NCI-H82 treated with DMSO at 0.1 percent for 48 hours (cell line): Measurements from ENCODE around the gene PLA2G12B.
"Not testable (repeated sequence)": the region's sequence is repeated elsewhere in the genome, so short reads cannot be mapped to it uniquely, and the experiment has no call there.

ENCODE experiments used
- DNase-seq: peaks from one replicate; lab custom pipeline; 2025; ENCODE audit not compliant: unreplicated experiment; lab: John Stamatoyannopoulos, UW

PLA2G12B gene

DNA sequence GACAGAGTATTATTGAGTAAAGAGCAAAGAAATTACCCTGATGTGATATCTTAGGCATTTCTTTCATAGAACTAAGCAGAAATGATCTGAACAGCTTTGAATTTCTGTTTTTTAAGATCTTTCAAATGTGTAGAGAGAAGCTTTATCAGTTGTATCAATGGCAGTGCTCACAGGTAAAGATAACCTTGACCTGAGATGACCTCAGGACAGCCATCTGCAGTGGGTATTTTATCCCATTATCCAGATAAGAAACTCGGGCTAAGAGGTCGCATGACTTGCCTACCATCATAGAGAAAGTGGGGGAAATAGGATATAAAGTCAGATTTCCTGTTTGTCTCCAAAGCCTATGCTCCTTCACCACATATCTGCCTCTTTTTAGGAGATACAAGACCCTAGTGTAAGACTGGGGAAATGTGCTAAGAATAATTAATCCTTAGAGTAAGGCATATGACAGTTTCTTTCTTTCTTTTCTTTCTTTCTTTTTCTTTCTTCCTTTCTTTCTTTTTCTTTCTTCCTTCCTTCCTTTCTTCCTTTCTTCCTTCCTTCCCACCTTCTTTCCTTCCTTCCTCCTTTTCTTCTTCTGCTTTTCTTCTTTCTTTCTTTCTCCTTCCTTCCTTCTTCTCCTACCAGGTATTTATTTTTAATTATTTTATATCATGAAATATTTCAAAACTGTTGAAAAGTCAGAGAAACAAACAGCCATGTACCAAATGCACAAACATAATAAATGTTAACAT is 10.9 kb downstream of the PLA2G12B start:
- DNase-seq: no peak

DNA sequence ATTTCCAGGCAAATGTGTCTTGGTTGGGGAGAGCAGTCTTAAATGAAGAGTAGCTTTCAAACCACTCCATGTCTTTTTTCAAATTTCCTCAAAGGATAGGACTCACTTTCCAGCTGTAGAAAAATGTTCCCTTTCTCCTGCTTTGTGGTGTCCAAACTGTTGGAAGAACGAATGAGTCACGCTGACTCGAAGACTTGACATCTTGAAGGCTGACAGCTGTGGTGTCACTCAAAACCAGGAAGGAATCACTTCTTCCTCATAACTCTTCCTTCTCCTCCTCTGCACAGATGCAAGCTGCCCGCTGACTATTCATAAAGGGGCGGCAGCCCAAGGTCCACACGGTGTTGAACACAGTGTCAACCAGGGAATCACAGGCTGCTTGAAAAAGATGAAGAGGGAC is 19.2 kb downstream of the PLA2G12B start:
- DNase-seq: no peak

DNA sequence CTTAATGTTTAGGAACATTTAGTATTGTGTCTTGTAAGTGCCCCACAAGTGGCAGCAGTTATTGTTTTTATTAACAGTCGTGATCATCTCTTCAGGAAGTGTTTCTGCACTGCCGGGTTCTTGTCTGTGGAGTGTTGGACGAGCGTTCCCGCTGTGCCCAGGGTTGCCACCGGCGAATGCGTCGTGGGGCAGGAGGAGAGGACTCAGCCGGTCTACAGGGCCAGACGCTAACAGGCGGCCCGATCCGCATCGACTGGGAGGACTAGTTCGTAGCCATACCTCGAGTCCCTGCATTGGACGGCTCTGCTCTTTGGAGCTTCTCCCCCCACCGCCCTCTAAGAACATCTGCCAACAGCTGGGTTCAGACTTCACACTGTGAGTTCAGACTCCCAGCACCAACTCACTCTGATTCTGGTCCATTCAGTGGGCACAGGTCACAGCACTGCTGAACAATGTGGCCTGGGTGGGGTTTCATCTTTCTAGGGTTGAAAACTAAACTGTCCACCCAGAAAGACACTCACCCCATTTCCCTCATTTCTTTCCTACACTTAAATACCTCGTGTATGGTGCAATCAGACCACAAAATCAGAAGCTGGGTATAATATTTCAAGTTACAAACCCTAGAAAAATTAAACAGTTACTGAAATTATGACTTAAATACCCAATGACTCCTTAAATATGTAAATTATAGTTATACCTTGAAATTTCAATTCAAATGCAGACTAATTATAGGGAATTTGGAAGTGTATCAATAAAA is 22.2 kb downstream of the PLA2G12B start:
- DNase-seq: no peak

DNA sequence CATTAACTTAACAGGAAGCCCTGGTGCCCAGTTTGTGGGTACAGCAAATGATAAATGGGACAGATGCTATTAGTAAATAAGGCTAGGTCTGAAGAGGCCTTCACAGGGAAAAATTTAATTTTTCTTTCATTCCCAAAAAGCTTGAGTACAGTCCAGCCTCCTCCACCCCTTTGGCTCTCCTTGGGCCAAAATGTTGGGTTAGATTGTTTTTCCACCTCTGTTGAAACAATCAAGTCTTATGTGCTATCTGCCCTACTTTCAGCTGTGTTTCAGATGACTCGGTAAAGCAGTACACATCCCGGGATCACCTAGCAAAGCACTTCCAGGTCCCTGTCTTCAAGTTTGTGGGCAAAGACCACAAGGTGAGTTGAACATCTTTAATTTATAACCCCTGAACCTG is 24.3 kb downstream of the PLA2G12B start:
- no peak for DNase-seq

DNA sequence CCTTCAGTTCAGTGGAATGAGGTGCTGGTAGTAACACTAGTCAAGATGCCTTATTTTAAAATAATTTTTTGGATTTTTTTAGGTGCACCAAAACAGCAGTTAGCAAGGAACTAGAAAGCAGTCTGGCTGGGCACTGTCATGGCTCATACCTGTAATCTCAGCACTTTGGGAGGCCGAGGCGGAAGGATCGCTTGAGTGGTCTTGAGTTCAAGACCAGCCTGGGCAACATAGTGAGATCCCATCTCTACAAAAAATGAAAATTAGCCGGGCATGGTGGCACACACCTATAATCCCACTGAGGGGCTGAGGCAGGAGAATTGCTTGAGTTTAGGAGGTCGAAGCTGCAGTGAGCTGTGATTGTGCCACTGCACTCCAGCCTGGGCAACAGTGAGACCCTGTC is 25.8 kb downstream of the PLA2G12B start:
- no peak for DNase-seq

DNA sequence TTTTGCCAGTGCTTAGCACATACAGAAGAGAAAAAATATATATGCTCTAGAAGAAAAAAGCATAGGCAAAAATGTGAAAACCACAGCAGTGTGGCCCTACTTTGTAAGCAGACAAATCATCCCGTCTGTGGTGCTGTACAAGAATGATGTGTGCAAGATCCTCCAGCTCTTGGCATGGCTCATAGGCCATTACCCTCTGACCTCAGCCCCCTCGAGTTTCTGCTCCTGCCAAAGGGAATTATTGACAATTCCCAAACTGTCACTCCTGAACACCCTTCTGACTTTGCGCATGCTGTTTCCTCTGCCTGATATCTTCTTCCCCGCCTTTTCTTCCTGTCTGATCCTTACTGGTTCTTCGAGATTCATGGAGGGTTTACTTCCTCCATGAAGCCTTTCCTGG is 27.1 kb downstream of the PLA2G12B start:
- DNase-seq: no peak

DNA sequence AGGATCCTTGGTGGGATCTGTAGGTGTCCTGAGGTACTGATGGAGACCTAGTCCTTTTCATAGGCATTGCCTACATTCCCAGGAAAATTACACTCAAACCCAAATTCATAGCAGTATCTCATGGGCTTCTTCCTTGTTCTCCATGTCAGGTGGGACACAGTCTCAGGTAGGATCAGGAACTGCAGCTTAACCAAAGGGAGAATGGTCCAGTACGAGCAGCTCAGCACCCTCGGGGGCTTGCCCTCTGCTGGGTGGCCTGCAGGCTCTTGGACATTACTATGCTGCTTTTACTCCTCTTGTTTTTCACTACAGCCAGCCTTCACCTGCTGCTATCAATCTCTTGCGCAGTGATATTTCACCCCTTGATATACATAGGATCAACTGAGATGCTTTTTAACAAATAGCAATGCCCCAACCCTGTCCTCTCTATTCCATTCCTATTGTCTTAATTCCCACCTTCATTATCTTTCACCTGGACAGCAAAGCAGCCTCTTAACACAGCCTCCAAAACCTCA is 28.6 kb downstream of the PLA2G12B start:
- no peak for DNase-seq

DNA sequence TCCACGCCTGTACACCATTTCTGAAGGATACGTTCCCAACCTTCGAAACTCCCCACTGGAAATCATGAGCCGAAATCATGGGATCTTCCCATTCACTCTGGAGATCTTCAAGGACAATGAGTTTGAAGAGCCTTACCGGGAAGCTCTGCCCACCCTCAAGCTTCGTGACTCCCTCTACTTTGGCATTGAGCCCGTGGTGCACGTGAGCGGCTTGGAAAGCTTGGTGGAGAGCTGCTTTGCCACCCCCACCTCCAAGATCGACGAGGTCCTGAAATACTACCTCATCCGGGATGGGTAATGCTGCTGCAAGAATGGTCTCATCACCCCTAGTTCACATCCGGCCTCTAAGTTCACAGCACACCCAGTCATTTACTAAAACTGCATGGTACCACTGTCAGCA is 30.3 kb downstream of the PLA2G12B start:
- DNase-seq: no peak

DNA sequence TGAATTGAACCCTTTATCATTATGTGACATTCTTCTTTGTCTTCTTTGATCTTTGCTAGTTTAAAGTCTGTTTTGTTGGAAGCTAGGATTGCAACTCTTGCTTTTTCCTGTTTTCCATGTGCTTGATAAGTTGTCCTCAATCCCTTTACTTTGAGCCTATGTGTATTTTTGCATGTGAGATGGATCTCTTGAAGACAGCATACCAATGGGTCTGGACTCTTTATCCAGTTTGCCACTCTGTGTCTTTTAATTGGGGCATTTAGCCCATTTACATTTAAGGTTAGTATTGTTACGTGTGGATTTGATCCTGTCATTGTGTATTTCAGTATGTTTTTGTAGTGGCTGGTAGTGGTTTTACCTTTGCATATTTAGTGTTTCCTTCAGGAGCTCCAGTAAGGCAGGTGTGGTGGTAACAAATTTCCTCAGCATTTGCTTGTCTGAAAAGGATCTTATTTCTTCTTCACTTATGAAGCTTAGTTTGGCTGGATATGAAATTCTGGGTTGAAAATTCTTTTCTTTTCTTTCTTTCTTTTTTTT is 33.4 kb downstream of the PLA2G12B start:
- DNase-seq: not testable (repeated sequence)

DNA sequence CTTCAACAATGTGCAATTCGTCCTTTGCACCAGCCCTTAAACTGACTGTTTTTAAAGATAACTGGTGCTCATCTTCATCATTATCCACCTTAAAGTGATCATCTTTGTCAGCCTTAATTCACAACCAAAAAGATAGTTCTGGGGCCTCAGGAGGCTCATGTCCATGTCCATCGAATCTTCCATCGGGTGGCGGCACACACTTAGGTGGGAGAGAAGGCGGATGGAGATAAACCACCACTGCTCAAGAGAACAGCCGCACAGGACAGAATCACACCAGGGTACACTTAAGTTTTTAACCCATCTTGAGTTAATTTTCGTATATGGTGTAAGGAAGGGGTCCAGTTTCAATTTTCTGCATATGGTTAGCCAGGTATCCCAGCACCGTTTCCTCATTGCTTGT is 36.3 kb downstream of the PLA2G12B start:
- DNase-seq: no peak

DNA sequence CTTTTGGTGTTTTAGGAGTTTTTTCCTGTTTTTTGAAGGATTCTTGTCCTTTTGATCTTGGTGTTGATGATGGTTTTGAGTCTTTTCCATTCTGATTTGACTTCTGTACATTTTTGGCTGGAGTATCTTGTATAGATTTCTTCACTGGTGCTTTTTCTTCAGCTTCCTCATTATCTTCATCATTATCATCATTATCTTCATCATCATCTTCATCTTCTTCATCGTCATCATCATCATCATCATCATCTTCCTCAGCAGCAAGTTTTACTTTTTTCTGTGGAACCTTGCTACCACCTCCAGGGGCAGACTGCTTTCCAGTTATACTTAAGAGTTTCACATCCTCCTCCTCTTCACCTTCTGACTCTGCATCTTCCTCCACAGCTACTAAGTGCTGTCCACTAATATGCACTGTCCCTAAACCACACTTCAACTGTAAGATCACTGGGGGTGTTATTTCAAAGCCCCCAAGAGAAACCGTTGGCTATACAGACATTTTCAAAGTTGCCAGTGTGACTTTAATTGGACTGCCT is 36.7 kb downstream of the PLA2G12B start:
- DNase-seq: not testable (repeated sequence)

DNA sequence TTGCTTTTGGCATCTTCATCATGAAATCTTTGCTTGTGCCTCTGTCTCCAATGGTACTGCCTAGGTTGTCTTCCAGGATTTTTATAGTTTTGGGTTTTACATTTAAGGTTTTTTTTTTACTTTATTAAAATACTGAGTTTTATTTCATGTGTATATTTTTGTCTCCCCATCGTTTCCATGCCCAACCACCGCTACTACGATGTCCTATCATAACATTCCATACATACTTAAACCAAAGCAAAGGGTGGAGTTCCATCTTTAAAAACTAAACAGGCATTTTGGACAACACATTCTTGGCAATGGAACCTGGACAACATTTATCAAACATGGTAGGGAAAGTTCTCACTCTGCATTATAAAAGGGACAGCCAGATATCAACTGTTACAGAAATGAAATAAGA is 37.4 kb downstream of the PLA2G12B start:
- DNase-seq: not testable (repeated sequence)

DNA sequence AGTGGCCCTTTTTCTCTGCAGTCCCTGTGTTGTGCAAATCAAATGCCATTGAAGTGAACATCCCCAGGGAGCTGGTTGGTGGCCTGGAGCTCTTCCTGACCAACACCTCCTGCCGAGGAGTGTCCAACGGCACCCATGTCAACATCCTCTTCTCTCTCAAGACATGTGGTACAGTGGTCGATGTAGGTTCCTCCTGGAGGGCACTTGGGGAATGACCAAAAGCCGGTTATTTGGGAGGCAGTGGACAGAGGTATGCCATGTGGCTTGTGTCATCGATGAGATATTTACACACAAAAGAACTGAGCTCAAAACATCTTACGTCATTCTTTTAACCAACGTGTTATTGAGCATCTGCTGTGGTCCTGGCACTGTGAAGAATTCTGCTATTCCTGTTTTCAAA is 41.3 kb downstream of the PLA2G12B start:
- no peak for DNase-seq

DNA sequence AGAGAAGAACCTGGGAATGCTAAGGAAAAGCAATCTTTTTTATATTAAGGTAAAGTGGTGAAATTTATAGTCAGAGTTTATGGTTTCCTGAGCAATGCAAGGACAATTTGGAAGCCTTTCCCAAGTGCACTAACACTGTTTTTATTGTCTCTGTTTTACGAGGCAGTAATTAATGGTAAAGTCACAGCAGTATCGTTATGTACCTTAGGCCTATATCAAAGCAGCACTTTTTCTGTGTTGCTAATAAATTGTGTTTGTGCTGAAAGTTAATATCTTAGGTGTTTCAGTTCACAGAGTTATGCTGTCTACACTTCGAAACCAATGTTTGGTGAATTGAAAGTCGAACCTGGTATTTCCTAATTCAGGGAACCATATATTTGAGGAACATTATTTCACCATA is 41.9 kb downstream of the PLA2G12B start:
- no peak for DNase-seq

DNA sequence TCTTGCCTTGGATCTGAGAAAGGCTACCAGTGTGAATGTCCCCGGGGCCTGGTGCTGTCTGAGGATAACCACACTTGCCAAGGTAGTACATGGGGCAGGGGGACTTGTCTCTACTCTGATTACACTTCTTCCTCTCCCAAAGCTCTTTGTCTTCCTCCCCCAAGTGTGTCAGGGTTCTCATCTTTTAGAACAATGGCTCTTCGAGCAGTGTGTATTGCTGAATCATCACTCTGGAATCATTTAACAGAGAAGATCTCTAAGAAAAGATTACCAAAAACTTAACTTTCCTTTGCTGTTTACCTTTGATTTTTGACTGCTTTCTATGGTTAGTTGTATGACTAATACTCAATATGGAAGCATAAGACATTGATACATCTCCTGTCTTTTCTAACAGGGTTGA is 42.8 kb downstream of the PLA2G12B start:
- no peak for DNase-seq

DNA sequence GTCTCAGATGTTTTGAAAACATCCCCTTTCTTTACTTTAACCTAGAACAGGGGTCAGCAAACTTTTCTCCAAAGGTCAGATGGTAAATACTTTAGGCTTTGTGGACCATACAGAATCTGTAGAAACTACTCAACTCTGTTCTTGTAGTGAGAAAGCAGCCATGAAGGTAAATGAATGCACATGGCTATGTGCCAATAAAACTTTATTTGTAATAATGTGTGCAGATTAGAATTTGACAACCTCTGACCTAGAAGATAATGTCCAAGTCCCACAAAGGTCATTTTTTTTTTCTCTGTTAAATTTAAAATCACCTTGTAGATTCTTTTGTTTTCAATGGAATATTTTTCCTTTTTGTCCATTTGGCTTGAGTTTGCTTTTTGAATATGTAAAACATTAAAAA is 43.9 kb downstream of the PLA2G12B start:
- no peak for DNase-seq

DNA sequence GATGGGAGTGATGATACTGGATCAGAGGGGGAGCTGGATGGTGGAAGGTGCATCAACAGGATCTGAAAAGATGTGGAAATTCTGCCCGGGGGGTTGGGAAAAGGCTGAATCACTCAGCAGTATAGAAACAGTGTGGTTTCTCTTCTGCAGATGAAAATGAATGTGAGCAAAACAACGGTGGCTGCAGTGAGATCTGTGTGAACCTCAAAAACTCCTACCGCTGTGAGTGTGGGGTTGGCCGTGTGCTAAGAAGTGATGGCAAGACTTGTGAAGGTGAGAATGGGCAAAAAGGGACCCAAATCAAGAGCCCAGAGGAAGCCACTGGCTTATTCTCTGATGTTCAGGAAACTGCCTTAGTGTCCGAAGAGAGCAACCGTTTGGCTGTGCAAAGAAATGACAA is 48.2 kb downstream of the PLA2G12B start:
- no peak for DNase-seq

DNA sequence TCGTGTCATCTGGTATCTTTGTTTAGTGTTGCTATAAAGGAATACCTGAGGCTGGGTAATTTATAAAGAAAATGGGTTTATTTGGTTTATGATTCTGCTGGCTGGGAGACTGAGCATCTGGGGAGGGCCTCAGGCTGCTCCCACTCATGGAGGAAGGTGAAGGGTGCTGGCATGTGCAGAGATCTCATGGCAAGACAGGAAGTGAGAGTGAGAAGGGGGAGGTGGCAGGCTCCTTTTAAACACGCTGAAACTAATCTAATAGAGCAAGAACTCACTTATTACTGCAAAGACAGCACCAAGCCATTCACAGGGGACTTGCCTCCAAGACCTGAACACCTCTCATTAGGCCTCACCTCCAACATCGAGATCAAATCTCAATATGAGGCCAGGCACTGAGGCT is 49.8 kb downstream of the PLA2G12B start:
- no peak for DNase-seq

DNA sequence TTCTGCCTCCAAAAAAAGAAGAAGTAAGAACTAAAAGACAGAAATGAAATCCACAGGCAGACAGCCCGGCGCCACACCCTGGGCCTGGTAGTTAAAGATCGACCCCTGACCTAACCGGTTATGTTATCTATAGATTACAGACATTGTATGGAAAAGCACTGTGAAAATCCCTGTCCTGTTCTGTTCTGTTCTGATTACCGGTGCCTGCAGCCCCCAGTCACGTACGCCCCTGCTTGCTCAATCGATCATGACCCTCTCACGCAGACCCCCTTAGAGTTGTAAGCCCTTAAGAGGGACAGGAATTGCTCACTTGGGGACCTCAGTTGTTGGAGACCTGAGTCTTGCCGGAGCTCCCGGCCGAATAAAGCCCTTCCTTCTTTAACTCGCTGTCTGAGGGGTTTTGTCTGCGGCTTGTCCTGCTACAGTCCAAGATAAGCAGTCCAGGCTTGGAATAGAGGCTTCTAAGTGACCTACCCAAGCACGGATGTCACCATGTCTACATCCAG is 50.6 kb downstream of the PLA2G12B start:
- not testable (repeated sequence) for DNase-seq

DNA sequence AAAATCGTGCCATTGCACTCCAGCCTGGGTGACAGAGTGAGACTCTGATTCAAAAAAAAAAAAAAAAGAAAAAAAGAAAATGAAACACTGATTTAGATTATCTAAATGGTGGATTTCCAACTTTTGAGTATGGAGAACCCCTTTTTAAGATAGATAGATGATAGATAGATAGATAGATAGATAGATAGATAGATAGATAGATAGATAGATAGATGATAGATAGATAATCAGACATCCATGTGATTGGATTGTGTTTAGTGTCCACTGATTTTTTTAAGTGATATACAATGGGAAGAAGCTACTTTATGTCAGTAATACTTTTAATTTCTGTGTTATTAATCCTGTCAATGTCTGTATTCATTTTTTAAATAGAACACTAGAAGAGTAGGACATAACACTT is 55.1 kb downstream of the PLA2G12B start:
- DNase-seq: no peak

DNA sequence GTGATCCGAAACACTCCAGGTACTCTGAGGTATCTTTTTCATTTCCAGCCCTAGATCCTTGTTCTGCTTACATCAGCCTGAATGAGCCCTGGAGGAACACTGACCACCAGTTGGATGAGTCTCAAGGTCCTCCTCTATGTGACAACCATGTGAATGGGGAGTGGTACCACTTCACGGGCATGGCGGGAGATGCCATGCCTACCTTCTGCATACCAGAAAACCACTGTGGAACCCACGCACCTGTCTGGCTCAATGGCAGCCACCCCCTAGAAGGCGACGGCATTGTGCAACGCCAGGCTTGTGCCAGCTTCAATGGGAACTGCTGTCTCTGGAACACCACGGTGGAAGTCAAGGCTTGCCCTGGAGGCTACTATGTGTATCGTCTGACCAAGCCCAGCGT is 56.0 kb downstream of the PLA2G12B start:
- DNase-seq: no peak
